Astrocyte (in vitro differentiated cells and primary cell): ENCODE data around the gene ATOSA.

Experiments used
- EZH2 ChIP-seq: IDR thresholded peaks from 2 replicates; pipeline ENCODE4 v1.6.1; 2012; ENCODE audit warnings: mild to moderate bottlenecking, low read length, inconsistent platforms; ENCODE audit not compliant: insufficient read depth
- TF ChIP-seq, protein P1 (sequence below): IDR thresholded peaks from 2 replicates; pipeline ENCODE4 v1.5.1; 2011; ENCODE audit warnings: low read depth, mild to moderate bottlenecking, inconsistent platforms, low read length, moderate library complexity; ENCODE audit not compliant: insufficient read depth

DNA sequence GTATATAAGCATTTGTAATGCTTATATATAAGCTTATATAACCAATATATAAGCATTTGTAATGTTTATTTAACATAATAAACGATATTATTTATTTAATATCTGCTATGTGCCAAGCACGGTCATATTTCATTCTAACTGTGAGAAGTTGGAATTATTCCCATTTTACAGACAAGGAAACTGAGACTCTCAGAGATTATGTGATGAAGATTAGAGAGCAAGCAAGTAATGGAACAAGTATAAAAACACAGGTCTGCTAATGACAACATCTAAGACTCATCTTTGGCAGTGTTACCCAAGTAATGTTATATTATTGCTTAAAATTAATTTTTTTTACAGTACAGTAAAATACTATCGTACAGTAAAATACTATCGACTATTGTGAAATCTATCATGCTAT is 4.4 kb downstream of the ATOSA start:
- TF ChIP-seq, protein P1, sequence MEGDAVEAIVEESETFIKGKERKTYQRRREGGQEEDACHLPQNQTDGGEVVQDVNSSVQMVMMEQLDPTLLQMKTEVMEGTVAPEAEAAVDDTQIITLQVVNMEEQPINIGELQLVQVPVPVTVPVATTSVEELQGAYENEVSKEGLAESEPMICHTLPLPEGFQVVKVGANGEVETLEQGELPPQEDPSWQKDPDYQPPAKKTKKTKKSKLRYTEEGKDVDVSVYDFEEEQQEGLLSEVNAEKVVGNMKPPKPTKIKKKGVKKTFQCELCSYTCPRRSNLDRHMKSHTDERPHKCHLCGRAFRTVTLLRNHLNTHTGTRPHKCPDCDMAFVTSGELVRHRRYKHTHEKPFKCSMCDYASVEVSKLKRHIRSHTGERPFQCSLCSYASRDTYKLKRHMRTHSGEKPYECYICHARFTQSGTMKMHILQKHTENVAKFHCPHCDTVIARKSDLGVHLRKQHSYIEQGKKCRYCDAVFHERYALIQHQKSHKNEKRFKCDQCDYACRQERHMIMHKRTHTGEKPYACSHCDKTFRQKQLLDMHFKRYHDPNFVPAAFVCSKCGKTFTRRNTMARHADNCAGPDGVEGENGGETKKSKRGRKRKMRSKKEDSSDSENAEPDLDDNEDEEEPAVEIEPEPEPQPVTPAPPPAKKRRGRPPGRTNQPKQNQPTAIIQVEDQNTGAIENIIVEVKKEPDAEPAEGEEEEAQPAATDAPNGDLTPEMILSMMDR: no peak
- no peak for TF ChIP-seq EZH2
